GM19328 (cell line): ENCODE results near the gene ZNF473.
"Not testable (repeated sequence)": the region's sequence is repeated elsewhere in the genome, so short reads cannot be mapped to it uniquely, and the experiment has no call there.

Experiments
- ATAC-seq: cut with Tn5 transposase; IDR thresholded peaks from one replicate; pipeline ENCODE4 v1.9.1; 2021; ENCODE audit warnings: mild to moderate bottlenecking, moderate library complexity; ENCODE audit not compliant: unreplicated experiment

Gene ZNF473

DNA sequence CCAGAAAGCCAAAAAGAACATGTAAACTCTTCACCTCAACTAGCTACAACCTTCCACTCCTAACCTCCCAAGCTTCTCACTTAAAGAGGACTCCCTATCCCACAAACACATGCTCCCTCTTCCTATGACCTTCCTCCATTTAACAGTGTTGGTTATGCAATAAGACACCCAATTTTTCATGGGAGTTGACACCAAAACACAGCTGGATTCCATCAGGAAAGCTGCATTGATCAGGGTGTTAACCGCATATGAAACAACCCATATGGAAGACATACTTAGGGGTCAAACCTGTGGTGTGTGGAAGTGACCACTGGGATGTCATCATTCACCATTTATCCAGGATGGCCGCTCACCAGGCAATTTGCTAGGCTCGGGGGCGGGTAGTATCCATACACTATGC is 21.9 kb downstream of the ZNF473 start:
- no peak for ATAC-seq

DNA sequence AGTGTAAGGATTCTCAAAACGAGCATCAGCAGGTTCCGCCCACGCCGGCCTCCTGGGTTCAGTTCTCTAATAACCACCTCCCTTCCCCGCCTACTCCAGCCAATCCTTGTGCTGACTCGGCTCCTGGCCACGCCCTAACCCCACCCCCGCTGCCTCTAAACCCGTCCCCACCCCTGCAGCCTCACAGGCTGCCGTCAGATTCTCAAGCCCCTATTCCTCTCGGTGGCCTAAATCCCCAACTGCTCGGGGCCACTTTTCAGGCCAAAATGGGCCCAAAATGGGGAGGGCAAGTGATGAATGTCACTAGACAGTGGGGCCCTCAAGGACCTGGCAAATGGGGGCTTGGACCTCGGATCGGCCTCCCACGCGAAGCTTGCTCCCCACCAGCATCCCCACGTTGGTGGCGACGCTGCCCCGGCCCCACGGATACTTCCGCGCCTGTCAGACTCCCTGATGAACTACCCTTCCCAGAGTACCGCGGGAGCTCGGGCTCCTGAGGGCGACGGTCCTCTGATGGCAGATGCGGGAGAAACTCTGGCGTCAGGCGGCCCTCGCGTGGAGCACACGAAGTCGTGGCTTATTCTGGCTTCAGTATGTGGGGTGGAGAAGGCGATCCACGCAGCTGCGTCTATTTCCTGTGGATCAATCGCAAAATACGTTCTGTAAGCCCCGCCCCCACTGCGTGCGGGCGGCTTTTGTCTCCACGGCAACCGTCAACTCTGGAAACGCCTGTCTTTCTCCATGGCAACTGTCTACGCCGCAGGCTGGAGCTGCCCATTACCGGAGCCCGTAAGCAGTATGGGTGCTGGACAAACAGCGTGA is 24.8 kb downstream of the ZNF473 start:
- no peak for ATAC-seq

DNA sequence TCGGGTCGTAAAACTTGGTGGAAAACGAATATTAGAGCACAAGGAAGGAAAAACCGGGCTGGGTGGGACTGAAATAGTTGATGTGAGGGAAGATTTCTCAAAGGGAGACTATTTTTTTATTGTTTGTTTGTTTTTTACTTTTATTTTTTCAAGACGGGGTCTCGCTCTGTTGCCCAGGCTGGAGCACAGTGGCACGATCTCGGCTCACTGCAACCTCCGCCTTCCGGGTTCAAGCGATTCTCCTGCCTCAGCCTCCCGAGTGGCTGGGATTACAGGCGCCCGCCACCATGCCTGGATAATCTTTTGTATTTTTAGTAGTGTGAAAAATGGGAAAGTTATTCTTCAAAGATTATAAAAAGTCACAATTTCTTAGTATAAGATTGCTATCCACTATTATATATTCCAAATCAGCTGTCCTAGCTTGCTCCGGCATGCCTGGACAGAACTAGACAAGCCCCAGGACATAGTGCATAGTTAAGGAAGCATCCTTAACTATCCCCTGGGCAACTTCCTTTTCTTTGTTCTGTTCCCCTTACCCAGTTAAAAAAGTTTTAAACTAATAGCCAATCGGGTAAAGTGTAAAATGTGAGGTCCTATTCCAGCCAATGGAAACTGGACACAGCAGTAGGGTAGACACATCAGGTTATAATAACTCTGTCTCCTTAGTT is 25.6 kb downstream of the ZNF473 start:
- not testable (repeated sequence) for ATAC-seq

DNA sequence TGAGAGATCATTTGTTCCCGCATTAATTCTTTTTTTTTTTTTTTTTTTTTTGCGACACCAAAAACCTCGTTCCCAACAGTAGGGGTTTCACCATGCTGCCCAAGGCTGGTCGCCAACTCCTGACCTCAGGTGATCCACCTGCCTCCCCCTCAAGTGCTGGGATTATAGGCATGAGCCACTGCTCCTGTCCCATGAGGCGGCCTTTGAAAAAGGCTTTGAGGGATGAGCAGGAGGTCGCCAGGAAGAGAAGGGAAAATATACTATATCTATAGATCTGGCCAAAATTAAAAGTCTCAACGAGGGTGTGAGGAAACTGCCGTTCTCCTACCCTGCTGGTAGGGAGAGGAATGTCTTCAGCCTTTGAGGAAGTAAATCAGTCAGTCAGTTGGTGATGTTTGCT is 26.2 kb downstream of the ZNF473 start:
- ATAC-seq: no peak

DNA sequence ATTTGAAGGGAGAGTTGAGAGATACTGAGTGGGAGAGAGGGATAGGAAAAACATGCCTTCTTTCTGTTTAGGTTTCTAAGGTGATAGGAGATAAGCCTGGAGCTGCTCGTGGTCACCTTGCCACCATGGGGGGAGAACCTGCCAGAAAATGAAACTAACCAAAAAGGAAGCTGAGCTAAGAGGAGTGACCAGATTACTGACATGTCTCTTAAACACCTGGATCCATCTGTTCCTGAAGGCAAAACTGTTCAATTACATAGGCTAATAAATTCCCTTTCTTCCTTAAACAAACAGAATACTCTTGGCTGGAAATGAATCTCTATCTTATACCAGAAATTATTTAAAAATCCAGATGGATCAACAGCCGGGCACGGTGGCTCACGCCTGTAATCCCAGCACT is 27.3 kb downstream of the ZNF473 start:
- ATAC-seq: no peak

DNA sequence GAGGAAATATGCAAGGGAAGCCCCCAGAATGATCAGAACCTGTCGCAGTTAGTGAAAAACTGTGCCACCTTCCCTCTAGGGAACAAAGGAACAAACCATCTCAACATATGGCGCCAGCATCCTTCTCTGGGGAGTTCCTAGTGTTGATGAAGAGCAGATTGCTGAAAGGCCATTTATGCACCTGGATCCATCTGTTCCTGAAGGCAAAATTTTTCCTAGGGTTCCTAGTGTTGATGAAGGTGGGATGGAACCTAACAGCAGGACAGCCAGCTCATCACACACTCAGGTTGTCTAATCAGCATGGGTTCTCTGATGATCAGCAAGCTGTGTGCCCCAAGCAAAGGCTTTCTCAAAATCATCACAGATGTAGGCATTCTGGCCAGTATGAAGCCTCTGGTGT is 32.6 kb downstream of the ZNF473 start:
- ATAC-seq: no peak

DNA sequence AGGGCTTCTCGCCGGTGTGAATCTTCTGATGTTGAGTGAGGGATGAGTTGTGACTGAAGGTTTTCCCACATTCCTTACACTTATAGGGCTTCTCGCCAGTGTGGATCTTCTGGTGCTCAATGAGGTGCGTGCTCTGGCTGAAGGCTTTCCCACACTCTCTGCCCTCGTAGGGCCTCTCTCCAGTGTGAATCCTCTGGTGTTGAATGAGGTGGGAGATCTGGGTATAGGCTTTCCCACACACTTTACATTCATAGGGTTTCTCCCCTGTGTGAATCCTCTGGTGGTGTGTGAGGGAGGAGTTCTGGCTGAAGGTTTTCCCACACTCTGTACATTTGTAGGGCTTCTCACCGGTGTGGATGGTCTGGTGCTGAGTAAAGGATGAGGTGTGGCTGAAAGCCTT is 33.2 kb downstream of the ZNF473 start:
- no peak for ATAC-seq

DNA sequence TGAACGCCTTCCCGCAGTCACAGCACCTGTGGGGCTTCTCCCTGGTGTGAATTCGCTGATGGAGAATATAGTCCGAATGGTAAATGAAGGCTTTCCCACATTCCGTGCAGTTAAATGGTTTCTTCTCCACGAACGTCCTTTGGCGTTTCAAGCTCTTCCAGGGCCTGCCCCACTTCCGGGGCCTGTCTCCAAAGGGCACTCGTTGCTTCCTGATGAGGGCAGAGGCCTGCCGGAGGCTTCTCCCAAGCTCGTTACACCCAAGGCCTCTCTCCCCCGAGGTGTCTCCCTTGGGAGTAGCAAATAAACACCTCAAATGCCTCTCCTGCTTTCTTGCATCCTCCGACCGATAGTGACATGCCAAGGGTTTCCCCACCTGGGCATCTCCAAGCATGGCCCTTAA is 34.3 kb downstream of the ZNF473 start:
- no peak for ATAC-seq

DNA sequence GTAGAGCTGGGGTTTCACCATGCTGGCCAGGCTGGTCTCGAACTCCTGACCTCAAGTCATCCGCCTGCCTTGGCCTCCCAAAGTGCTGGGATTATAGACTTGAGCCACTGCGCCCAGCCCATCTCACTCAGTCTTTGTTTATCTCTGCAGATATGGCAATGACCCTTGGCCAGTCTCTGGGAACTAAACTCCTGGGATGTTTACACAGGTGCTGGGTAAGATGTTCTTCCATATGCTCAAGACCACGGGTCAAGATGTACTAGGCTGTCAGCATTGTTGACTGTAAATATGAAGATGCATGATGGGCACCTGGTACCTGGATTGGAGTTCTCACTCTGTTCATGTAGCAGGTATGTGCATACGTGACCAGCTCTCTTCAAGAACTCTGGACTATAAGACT is 35.8 kb downstream of the ZNF473 start:
- no peak for ATAC-seq

DNA sequence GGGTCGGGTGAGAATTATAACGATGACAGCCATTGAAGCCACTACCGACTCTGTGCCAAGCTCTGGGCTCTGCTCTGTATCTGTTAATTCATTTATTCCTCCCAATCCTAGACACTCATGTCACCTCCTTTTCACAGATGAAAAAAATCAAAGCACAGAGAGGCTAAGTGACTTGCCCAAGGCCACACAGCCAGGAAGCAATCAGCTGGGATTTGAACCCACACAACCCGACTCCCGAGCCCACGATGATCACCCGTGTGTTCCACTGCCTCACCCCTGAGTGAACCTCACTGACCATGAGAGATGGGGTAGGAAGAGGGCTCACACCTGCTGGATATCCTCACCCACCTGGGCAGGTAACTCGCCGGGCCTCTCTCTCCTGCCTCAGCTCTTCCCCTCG is 40.1 kb downstream of the ZNF473 start:
- ATAC-seq: no peak

DNA sequence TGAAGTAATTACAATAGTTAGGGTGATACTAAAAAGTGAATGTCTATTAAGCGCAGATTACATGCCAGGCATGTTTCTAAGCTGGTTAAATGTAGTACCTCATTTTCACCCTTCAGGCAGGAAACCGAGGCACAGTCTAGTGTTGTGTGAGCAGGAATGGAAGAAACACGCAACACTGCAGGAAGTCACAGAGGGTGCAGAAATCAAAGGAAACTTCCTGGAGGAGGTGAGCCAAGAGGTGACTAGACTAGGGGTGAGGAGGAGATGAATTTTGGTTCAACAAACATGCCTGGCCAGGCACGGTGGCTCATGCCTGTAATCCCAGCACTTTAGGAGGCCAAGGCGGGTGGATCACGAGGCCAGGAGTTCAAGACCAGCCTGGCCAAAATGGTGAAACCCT is 41.8 kb downstream of the ZNF473 start:
- no peak for ATAC-seq

DNA sequence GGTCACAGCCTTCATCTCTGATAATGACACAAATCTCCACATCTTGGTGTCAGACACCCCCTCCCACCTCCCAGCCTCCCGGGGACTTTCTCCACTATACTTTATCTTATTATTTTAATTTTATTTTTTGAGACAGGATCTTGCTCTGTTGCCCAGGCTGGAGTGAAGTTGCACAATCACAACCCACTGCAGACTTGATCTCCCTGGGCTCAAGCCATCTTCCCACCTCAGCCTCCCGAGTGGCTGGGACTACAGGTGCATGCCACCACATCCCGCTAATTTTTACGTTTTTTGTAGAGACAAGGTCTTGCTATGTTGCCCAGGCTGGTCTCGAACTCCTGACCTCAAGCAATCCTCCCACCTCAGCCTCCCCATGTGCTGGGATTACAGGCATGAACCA is 42.6 kb downstream of the ZNF473 start:
- not testable (repeated sequence) for ATAC-seq

DNA sequence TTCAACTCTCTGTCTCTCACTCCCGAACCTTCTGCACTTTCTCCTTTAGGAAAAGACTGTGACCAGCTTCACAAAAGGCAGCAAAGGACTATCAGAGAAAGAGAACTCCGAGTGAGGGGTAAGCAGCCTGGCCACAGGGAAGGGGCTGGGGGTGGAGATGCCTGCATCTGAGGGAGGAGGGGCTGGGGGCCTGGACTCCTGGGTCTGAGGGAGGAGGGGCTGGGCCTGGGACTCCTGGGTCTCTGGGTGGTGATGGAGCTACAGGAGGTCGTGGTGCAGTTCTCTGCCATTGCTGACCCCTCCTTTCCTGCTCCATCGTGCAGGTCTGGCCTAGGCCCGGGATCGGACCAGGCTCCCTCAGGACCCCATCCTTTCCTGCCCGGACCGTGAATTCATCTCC is 49.3 kb downstream of the ZNF473 start:
- not testable (repeated sequence) for ATAC-seq

DNA sequence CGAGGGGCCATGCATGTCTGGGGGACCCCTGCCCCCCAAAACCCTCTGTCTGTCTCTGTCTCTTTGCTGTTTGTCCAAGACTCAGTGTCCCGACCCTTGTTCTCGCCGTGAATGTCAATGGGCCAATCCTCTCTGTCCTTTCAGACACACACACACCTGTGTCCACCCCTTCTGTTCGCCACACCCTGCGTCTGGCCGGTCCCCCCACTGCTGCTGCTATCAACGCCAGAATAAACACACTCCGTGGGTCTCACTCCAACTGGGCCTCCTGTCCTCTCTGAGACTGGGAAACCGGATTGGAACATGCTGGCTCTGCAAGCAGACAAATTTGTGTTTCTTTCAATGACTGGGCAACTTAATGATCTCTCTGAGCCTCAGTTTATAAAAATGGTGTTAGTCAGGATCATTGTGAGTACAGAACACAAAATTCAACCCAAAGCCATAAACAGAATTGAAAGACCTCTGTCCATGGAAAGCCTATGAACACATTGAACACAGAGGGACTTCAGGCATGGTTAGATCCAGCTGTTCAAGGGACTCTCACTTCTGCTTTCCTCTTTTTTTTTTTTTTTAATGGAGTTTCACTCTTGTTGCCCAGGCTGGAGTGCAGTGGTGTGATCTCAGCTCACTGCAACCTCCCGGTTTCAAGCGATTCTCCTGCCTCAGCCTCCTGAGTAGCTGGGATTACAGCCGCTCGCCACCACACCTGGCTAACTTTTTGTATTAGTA is 50.0 kb downstream of the ZNF473 start:
- not testable (repeated sequence) for ATAC-seq

DNA sequence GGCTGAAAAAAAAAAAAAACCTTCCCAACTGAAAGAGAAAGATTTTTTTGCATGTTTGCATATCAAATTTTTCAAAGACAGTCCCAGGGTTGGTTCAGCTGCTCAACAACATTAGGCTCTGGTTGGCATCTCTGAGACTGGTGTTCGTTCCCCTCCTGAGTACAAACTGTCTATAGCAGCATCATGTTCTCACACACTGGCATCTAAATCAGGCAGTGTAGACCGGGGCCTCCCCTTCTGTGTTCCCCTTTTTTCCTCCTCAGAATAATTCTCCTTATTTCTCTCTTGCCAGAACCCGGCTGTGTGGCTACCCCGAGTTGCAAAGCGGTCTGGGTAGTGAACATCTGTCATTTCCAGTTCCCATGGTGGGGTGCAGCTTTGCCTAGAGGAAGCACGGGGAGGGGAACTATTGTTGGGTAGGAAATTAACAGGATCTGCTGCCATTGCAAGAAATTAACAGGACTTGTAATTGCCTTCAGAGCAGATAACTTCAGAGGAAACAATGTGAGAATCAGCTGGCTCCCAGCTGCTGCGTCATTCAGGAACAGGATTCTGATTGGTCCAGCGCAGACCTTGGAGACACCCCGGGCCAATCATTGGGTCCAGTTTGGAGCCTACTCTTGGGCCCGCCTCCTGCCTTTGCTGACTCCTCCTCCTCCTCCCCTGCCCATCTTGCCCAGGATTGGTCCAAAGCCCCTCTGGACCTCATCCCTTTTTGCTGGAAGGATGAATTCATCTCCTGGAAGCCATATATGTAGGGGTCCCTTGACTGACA is 51.0 kb downstream of the ZNF473 start:
- not testable (repeated sequence) for ATAC-seq

DNA sequence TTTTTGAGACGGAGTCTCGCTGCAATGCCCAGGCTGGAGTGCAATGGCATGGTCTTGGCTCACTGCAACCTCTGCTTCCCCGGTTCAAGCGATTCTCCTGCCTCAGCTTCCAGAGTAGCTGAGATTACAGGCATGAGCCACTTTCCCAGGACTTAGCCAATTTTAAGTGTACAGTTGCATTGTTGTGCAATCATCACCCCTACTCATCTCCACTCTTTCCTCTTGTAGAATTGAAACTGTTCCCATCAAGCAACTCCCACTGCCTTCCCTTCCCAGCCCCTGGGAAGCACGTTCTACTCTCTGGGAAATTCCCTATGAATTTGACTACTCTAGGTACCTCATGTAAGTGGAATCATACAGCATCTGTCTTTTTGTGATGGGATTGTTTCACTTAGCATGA is 53.2 kb downstream of the ZNF473 start:
- ATAC-seq: not testable (repeated sequence)

DNA sequence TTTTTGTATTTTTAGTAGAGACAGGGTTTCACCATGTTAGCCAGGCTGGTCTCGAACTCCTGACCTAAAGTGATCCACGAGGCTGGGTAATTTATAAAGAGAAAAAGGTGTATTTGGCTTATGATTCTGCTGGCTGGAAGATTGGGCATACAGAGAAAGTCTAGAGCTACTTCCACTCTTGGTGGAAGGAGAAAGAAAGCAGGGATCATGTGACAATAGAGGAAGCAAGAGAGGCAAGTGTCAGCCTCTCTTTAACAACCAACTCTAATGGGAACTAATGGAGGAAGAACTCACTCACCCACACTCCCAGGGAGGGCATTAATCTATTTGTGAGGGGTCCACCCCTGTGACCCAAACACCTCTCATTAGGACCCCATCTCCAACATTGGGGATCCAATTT is 58.6 kb downstream of the ZNF473 start:
- not testable (repeated sequence) for ATAC-seq

DNA sequence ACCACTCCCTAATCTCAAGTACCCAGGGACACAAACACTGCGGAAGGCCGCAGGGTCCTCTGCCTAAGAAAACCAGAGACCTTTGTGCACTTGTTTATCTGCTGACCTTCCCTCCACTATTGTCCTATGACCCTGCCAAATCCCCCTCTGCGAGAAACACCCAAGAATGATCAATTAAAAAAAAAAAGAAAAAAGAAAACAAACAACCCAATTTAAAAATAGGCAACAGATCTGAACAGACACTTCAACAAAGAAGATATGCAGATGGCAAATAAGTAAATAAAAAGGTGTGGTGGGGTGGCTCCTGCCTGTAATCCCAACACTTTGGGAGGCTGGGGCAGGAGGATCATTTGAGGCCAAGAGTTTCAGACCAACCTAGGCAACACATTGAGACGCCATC is 61.3 kb downstream of the ZNF473 start:
- ATAC-seq: not testable (repeated sequence)

DNA sequence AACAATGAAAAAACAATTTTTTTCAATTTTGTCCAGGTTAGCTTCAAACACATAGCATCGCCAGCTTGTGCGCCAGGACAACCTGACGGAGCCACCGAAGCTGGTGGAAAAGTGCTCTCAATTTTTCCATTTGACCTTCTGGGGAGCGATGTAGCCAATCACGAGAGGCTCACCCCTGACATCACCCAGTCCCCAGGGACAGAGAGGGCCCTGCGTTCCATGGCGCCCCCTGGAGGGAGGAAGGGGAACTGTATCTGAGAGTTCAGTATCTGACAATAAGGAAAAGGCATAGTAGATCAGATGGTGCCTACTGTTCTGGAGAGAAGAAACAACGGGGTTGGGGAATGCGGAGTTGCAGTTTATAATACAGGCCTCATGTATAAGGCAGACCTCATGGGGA is 64.9 kb downstream of the ZNF473 start:
- ATAC-seq: not testable (repeated sequence)

DNA sequence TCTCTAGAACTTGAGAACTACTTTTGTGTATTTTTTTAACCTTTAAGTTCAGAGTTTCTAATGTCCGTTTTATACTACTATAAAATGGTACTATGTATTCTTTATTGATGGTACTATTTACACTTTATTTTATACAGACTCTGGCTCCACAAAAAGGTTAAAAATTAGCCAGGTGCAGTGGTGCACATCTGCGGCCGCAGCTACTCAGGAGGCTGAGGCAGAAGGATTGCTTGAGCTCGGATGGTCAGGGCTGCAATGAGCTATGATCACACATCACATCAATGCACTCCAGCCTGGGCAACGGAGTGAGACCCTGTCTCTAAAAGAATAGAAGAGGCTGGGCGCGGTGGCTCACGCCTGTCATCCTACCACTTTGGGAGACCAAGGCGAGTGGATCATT is 66.0 kb downstream of the ZNF473 start:
- ATAC-seq: not testable (repeated sequence)

DNA sequence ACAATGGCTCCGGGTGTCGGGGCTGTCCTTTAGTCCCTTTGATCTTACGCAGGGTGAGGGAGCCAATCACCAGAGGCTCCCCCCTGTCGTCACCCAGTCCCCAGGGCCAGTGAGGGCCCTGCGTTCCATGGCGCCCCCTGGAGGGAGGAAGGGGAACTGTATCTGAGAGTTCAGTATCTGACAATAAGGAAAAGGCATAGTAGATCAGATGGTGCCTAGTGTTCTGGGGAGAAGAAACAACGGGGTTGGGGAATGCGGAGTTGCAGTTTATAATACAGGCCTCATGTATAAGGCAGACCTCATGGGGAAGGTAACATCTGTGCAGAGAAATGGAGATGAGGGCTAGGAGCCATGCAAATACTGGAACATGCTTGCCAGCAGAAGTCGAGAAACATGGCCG is 66.8 kb downstream of the ZNF473 start:
- ATAC-seq: not testable (repeated sequence)
